Measurements from ENCODE around the gene SNRNP70. TPM values are rescaled to one million over a fixed set of nuclear protein-coding genes. Genes with fewer than 3 reads are reported as not detected.

Gene SNRNP70
- total and polyA plus RNA-seq, 3 donors from 2014 or later: 184 to 484 (median 422) TPM

DNA sequence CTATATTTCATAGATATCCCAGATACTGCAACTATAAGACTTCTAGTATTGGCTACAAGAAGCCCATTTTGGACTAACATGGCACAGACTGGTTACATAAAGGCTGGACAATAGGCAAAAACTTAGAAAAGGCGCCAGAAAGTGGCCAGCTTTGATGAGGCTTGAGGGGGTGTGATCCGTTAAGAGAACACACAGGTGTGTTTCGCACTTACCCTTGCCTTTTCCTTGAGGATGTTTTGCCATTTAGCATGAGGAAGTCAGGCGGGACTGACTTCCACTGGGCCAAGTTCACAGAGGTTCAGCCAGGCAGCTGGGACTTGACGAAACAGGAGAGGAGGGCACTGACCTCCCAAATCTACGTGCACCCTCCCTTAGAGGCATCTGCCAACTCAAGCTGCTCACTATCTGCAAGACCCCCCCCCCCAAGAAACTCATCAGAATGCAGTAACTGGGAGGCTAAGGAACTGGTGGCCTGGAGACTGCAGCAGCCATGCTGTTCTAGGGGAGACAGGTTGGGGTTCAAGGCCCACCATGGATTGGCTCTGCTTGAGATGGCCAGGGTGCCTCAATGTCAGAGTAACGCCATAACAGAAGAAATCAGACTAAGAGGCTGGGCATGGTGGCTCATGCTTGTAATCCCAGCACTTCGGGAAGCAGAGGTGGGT is 24.4 kb downstream of the SNRNP70 start:
- DNase-seq: no peak
- no peak for TF ChIP-seq CTCF (IDR thresholded peaks at IDR 0.05)
- no peak for TF ChIP-seq POLR2A (IDR thresholded peaks at IDR 0.05)
- no peaks in the 10 kb centered on the region for H3K9me3 ChIP-seq
- H3K27ac ChIP-seq: peak overlapping the region in 1 of 2 donors; percentile 82
- no peaks in the 10 kb centered on the region for H3K27me3 ChIP-seq
- no peak overlapping the region for H3K4me3 ChIP-seq
- intact Hi-C loops (cut with DNase I; ENCODE audit: low total_unique reads): no loop called here
- peaks cover 13% of the 10 kb centered on the region for H3K4me1 ChIP-seq
- H3K36me3 ChIP-seq (ENCODE audit: low read depth, missing control alignments): no peaks in the 10 kb centered on the region
- WGBS, 2 donors: 77 to 80% methylated on average over 8 of the region's 8 CpGs

- intact Hi-C loops (cut with DNase I; ENCODE audit: low total_unique reads): no loop called here
- DNase-seq: no peak
These were observed 25.3 kb downstream of the SNRNP70 start for GRCh38 chr19:49110567-49110966.

DNA sequence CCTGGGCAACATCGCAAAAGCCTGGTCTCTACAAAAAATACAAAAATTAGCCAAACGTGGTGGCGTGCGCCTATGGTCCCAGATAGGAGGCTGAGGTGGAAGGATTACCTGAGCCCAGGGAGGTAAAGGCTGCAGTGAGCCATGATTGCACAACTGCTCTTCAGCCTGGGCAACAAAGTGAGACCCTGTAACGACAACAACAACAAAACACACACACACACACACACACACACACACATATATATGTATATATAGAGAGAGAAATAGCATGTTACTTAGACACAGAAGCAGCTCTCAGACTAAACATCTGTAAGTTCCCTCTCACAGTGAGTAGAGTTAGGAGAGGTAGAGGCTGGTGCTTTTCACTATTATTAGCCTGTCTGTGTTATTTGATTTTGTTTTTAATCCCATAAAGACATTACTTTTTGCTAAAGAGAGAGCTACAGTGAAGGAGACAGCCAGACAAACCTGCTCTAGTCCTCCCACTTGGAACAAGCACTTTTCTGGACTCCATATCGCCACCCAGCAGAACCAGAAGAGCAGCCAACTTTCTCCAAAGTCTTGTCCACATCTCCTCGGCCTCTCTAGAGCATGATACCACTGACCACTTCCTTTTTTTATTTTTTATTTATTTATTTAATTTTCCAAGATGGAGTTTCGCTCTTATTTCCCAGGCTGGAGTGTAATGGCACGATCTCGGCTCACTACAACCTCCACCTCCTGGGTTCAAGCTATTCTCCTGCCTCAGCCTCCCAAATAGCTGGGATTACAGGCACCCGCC is 26.2 kb downstream of the SNRNP70 start:
- no peaks in the 10 kb centered on the region for H3K27me3 ChIP-seq
- no peaks in the 10 kb centered on the region for H3K36me3 ChIP-seq (ENCODE audit: low read depth, missing control alignments)
- intact Hi-C loops (cut with DNase I; ENCODE audit: low total_unique reads): no loop called here
- no peak overlapping the region for H3K4me3 ChIP-seq
- DNase-seq: no peak
- peaks cover 13% of the 10 kb centered on the region for H3K4me1 ChIP-seq
- WGBS, 2 donors: 77 to 80% methylated on average over 11 of the region's 11 CpGs
- peak overlapping the region in 1 of 2 donors; percentile 82 for H3K27ac ChIP-seq
- TF ChIP-seq CTCF (IDR thresholded peaks at IDR 0.05) (no peak), POLR2A (IDR thresholded peaks at IDR 0.05) (no peak)
- H3K9me3 ChIP-seq: no peaks in the 10 kb centered on the region

More at GRCh38 chr19:49110567-49110966, 25.3 kb downstream of the SNRNP70 start:
- WGBS, 2 donors: 37 to 38% methylated on average over 3 of the region's 3 CpGs
- Histone ChIP-seq H3K27ac (peak overlapping the region; percentile 55 to 82), H3K27me3 (no peaks in the 10 kb centered on the region), H3K4me3 (no peak overlapping the region), H3K9me3 (no peaks in the 10 kb centered on the region), H3K4me1 (peaks cover 13% of the 10 kb centered on the region), H3K36me3 (ENCODE audit: low read depth, missing control alignments) (no peaks in the 10 kb centered on the region)
- TF ChIP-seq POLR2A (IDR thresholded peaks at IDR 0.05) (no peak), CTCF (IDR thresholded peaks at IDR 0.05) (no peak)

DNA sequence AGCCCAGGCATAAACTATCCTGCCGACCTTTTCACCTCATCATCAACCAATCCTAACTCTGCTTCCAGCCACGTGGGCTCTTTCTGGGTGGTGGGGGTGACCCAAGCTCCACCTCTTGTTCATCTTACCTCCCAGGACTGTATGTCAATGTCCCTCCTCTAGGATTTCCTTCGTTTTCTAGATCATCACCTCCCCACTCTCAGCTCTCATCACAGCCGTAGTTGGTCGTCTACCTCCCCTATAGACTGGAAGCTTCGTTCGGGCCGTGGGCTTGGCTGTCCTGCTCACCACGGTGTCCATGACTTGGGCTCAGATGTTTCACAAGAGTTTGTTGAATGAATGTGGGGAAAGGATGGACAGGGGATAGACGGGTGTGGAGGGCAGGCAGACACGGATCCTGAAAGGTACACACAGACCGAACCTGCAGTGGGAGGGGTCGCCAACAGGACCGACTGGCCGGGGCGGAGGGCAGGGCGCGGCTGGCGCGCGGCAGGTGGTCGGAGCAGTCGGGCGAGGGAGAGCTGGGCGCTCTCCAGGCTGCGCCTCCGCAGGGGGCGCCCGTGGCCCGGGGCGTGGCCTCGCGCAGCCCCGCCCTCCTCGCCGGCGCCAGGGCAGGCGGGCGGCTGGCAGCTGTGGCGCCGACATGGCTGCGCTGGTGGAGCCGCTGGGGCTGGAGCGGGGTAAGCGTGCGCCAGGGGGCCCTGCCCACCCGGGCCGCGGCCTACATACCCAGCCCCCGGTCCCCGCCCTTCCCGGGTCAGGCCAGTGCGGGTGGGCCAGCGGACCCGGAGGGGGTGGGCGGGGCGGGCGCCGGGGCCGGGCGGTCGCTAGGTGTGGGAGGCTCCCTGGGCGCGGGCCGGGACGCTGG is 28.7 kb downstream of the SNRNP70 start, which contains the start of gene LIN7B:
LIN7B (plus strand) TSS at position 609 of the 868 bp plus-strand sequence; CDS start at position 644, 35 bp downstream.
- intact Hi-C loops (cut with DNase I; ENCODE audit: low total_unique reads): no loop called here

More for the DNA sequence above, 28.7 kb downstream of the SNRNP70 start, which contains the start of gene LIN7B:
- DNase-seq: peak; percentile 61
- Histone ChIP-seq H3K4me3 (peak within 1 kb of the TSS; percentile 83 to 90), H3K4me1 (peaks cover 23% of the 10 kb centered on the region), H3K36me3 (ENCODE audit: low read depth, missing control alignments) (no peaks in the 10 kb centered on the region), H3K27ac (peak within 1 kb of the TSS; percentile 81 to 85), H3K9me3 (no peaks in the 10 kb centered on the region), H3K27me3 (no peaks in the 10 kb centered on the region)
- 1% methylated on average over 26 to 48 of the region's 66 CpGs for WGBS, 2 donors
- TF ChIP-seq POLR2A (IDR thresholded peaks at IDR 0.05) (no peak), CTCF (IDR thresholded peaks at IDR 0.05) (peak in 2 of 3 experiments; percentile 38 to 42)
